H9 (cell line): Measurements from ENCODE around the gene SLX4IP. TPM values are rescaled to one million over a fixed set of nuclear protein-coding genes. Genes with fewer than 3 reads are reported as not detected.
A peak's percentile ranks its signal among the peaks of the same experiment; 100 is the strongest.

Experiments
- DNase-seq: peaks from one replicate; pipeline ENCODE4 v3.0.0-alpha.2; 2017
- H2AFZ ChIP-seq: one replicate; pipeline ENCODE4 v1.6.1; 2013; ENCODE audit warnings: mild to moderate bottlenecking, low read length, control low read depth, moderate library complexity
- H2AK5ac ChIP-seq: 2 replicates; pipeline ENCODE4 v1.6.1; 2013; ENCODE audit warnings: low read length, control low read depth, mixed read lengths; ENCODE audit not compliant: insufficient read length
- H2BK120ac ChIP-seq: one replicate; pipeline ENCODE4 v1.6.1; 2013; ENCODE audit warnings: low read depth, mild to moderate bottlenecking, low read length, control low read depth, inconsistent platforms; ENCODE audit not compliant: poor library complexity, severe bottlenecking
- H2BK12ac ChIP-seq: 2 replicates; pipeline ENCODE4 v1.6.1; 2013; ENCODE audit warnings: low read length, control low read depth, mixed read lengths, low read depth; ENCODE audit not compliant: insufficient read length
- H2BK15ac ChIP-seq: 2 replicates; pipeline ENCODE4 v1.6.1; 2013; ENCODE audit warnings: low read depth, low read length, control low read depth
- H2BK20ac ChIP-seq: one replicate; pipeline ENCODE4 v1.6.1; 2013; ENCODE audit warnings: low read depth, mild to moderate bottlenecking, low read length, control low read depth, inconsistent platforms; ENCODE audit not compliant: poor library complexity, severe bottlenecking
- H2BK5ac ChIP-seq: 2 replicates; pipeline ENCODE4 v1.6.1; 2013; ENCODE audit warnings: low read length, control low read depth, mixed read lengths; ENCODE audit not compliant: insufficient read length
- H3K14ac ChIP-seq: 2 replicates; pipeline ENCODE4 v1.6.1; 2013; ENCODE audit warnings: low read length, control low read depth; ENCODE audit not compliant: insufficient read depth
- H3K18ac ChIP-seq: 2 replicates; pipeline ENCODE4 v1.6.1; 2013; ENCODE audit warnings: low read depth, mild to moderate bottlenecking, mixed read lengths, low read length, control low read depth; ENCODE audit not compliant: insufficient read length
- H3K23ac ChIP-seq: 2 replicates; pipeline ENCODE4 v1.6.1; 2013; ENCODE audit warnings: low read length, control low read depth, mixed read lengths, low read depth; ENCODE audit not compliant: insufficient read length
- H3K23me2 ChIP-seq: 2 replicates; pipeline ENCODE4 v1.6.1; 2013; ENCODE audit warnings: low read depth, mild to moderate bottlenecking, mixed read lengths, low read length, control low read depth; ENCODE audit not compliant: insufficient read length, poor library complexity, severe bottlenecking
- H3K27ac ChIP-seq: 2 replicates; pipeline ENCODE4 v1.5.1; 2013; ENCODE audit warnings: low read length, control low read depth, mixed read lengths, low read depth; ENCODE audit not compliant: insufficient read length
- H3K27me3 ChIP-seq: 2 replicates; pipeline ENCODE4 v1.6.1; 2013; ENCODE audit warnings: low read length, control low read depth, inconsistent platforms; ENCODE audit not compliant: insufficient read depth
- H3K4ac ChIP-seq: 2 replicates; pipeline ENCODE4 v1.6.1; 2013; ENCODE audit warnings: low read depth, mild to moderate bottlenecking, control low read depth, inconsistent platforms, low read length, moderate library complexity
- H3K4me1 ChIP-seq: 2 replicates; pipeline ENCODE4 v1.6.1; 2013; ENCODE audit warnings: low read length, control low read depth, inconsistent platforms; ENCODE audit not compliant: insufficient read depth
- H3K4me2 ChIP-seq: 2 replicates; pipeline ENCODE4 v1.6.1; 2013; ENCODE audit warnings: low read length, control low read depth, mixed read lengths; ENCODE audit not compliant: insufficient read length, insufficient read depth
- H3K56ac ChIP-seq: 2 replicates; pipeline ENCODE4 v1.6.1; 2013; ENCODE audit warnings: low read depth, mild to moderate bottlenecking, mixed read lengths, low read length, control low read depth; ENCODE audit not compliant: insufficient read length
- H3K79me1 ChIP-seq: 2 replicates; pipeline ENCODE4 v1.6.1; 2013; ENCODE audit warnings: low read depth, mild to moderate bottlenecking, moderate library complexity, low read length, control low read depth, inconsistent platforms; ENCODE audit not compliant: insufficient read depth, poor library complexity, severe bottlenecking
- H3K79me2 ChIP-seq: 2 replicates; pipeline ENCODE4 v1.6.1; 2013; ENCODE audit warnings: low read length, control low read depth, inconsistent platforms; ENCODE audit not compliant: insufficient read depth
- H3K9ac ChIP-seq: 2 replicates; pipeline ENCODE4 v1.6.1; 2013; ENCODE audit warnings: low read length, control low read depth, mixed read lengths; ENCODE audit not compliant: insufficient read length; ENCODE audit errors: extremely low read depth
- H3K9me3 ChIP-seq: one replicate; pipeline ENCODE4 v1.6.1; 2013; ENCODE audit warnings: low read depth, low read length, inconsistent platforms; ENCODE audit not compliant: control insufficient read depth
- H3T11ph ChIP-seq: one replicate; pipeline ENCODE4 v1.6.1; 2013; ENCODE audit warnings: mild to moderate bottlenecking, low read length, control low read depth, inconsistent platforms
- H4K20me1 ChIP-seq: one replicate; pipeline ENCODE4 v1.6.1; 2013; ENCODE audit not compliant: control insufficient read depth, insufficient read length, insufficient read depth
- H4K5ac ChIP-seq: 2 replicates; pipeline ENCODE4 v1.6.1; 2013; ENCODE audit warnings: low read depth, mild to moderate bottlenecking, mixed read lengths, low read length, control low read depth; ENCODE audit not compliant: insufficient read length
- H4K8ac ChIP-seq: replicated peaks from 2 replicates; pipeline ENCODE4 v1.6.1; 2013; ENCODE audit warnings: low read length, control low read depth, mixed read lengths, low read depth; ENCODE audit not compliant: insufficient read length
- H4K91ac ChIP-seq: 2 replicates; pipeline ENCODE4 v1.6.1; 2013; ENCODE audit warnings: low read depth, mild to moderate bottlenecking, moderate library complexity, mixed read lengths, low read length, control low read depth; ENCODE audit not compliant: insufficient read length
- H3K27ac Mint-ChIP-seq, 3 experiments: 2 replicates in 2 of 3; 3 replicates in 1 of 3; pipeline ENCODE4 v1.8.0; 2020 to 2021; ENCODE audit warnings: mixed read lengths in 3 of 3, mild to moderate bottlenecking in 1 of 3, moderate library complexity in 1 of 3
- H3K27me3 Mint-ChIP-seq: 2 replicates; pipeline ENCODE4 v1.8.0; 2021; ENCODE audit warnings: low read depth, mild to moderate bottlenecking, moderate library complexity, mixed read lengths
- H3K36me3 Mint-ChIP-seq, 3 experiments: 2 replicates in 2 of 3; 3 replicates in 1 of 3; pipeline ENCODE4 v1.8.0; 2020 to 2021; ENCODE audit warnings: low read depth in 3 of 3, mixed read lengths in 3 of 3; ENCODE audit not compliant: insufficient read depth in 1 of 3
- H3K4me1 Mint-ChIP-seq, 2 experiments: 2 replicates each; pipeline ENCODE4 v1.8.0; 2020; ENCODE audit warnings: mixed read lengths in 2 of 2
- H3K4me3 Mint-ChIP-seq, 2 experiments: 2 replicates in 1 of 2; 3 replicates in 1 of 2; pipeline ENCODE4 v1.8.0; 2020 to 2021; ENCODE audit warnings: mild to moderate bottlenecking in 2 of 2, mixed read lengths in 2 of 2, moderate library complexity in 1 of 2
- H3K9me3 Mint-ChIP-seq, 2 experiments: 2 replicates in 1 of 2; 3 replicates in 1 of 2; pipeline ENCODE4 v1.8.0; 2020; ENCODE audit warnings: mild to moderate bottlenecking in 2 of 2, mixed read lengths in 2 of 2, moderate library complexity in 1 of 2
- CTCF ChIP-seq: fragments of 200-600 bp; sonication (generic); conservative IDR thresholded peaks from 3 replicates; pipeline ENCODE4 v1.8.0; 2021; ENCODE audit warnings: antibody characterized with exemption, mild to moderate bottlenecking
- WGBS: extraction: QIAGEN DNeasy Blood & Tissue Kit; methylation state at CpG from one replicate; pipeline ENCODE4 v1.1.7; 2013; ENCODE audit warnings: missing lambda C conversion rate, low lambda C conversion rate, mixed read lengths; ENCODE audit not compliant: insufficient read length; ENCODE audit errors: extremely low coverage; 5-methylcytosine and 5-hydroxymethylcytosine counted together
- total RNA-seq: library from RNA; stranded (reverse); gene quantifications from 2 replicates; pipeline ENCODE4 v1.2.1, GENCODE V29; 2021

The SLX4IP gene
- total RNA-seq, 1 experiment from 2014 or later: 7.9 TPM

DNA sequence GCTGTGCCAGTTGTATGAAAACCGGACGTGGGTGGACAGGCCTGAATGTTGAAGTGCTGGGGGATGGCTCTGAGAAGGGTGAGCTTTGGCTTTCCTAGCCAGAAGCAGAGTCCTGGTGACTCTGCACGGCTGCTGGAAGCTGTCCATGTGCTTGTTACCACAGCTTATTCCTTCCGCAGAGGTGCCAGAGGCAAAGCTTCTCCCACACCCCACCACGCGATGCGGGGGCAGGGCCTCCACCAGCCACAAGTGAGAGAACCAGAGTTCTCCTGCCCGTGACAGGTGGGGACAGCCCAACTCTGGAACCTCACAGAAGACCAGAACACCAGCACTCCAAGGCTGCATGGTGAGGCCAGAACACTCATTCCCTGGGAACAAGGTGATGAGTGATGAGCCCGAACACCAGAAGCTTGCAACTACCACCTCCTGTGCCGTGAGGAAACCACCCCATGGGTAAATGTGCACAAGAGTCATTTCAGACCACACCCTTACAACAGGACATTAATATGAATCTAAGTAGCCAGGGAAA is 202.0 kb downstream of the SLX4IP start:
- Histone ChIP-seq H3K9me3 (no peaks in the 10 kb centered on the region), H3K18ac (peak overlapping the region; percentile 28), H3K23me2 (no peaks in the 10 kb centered on the region), H3K27ac (no peak overlapping the region), H2BK20ac (no peak overlapping the region), H3T11ph (no peak overlapping the region), H3K56ac (no peak overlapping the region), H3K27me3 (no peaks in the 10 kb centered on the region), H2AFZ (no peak overlapping the region), H3K4me1 (peaks cover 10% of the 10 kb centered on the region; the same call in 1 of the 2 replicates), H2BK15ac (no peak overlapping the region), H3K4ac (no peak overlapping the region), H3K79me1 (no peaks in the 10 kb centered on the region), H2AK5ac (no peak overlapping the region), H3K23ac (no peak overlapping the region), H2BK12ac (no peak overlapping the region), H3K79me2 (no peaks in the 10 kb centered on the region), H3K14ac (peak overlapping the region; percentile 9; the same call in 1 of the 2 replicates), H4K91ac (no peak overlapping the region), H2BK120ac (no peak overlapping the region), H3K9ac (no peak overlapping the region), H4K20me1 (no peaks in the 10 kb centered on the region), H2BK5ac (no peak overlapping the region), H4K8ac (no peak overlapping the region), H4K5ac (no peak overlapping the region), H3K4me2 (no peak overlapping the region)
- H3K27me3 Mint-ChIP-seq: peaks cover 6% of the 10 kb centered on the region
- H3K36me3 Mint-ChIP-seq: peaks cover 29 to 51% (median 38%) of the 10 kb centered on the region in 3 experiments
- no peak for DNase-seq
- H3K4me1 Mint-ChIP-seq: peaks cover 72 to 80% of the 10 kb centered on the region in 2 experiments
- WGBS: no CpG with 5 or more reads among the region's 10 CpGs
- H3K9me3 Mint-ChIP-seq: no peaks in the 10 kb centered on the region
- peak overlapping the region; percentile 20 to 52; a peak in 3 of 5 replicates for H3K4me3 Mint-ChIP-seq
- TF ChIP-seq CTCF: no peak
- peak overlapping the region; percentile 53 to 96 (median 95); a peak in 4 of 7 replicates for H3K27ac Mint-ChIP-seq
